ENCODE data around the gene NR2F2. TPM values are rescaled to one million over a fixed set of nuclear protein-coding genes. Genes with fewer than 3 reads are reported as not detected.

The NR2F2 gene
- total RNA-seq, 1 experiment from 2014 or later: 53.7 TPM

GRCh38 chr15:96285729-96286254 is 44.7 kb upstream of the NR2F2 start:
- intact Hi-C loops (cut with micrococcal nuclease; ENCODE audit: unreplicated experiment): no loop called here
- H3K27ac ChIP-seq (ENCODE audit: low read length): no peak overlapping the region
- POLR2A ChIA-PET: no interaction called here

GRCh38 chr15:96290679-96291078 is 39.8 kb upstream of the NR2F2 start:
- BruUV-seq (replicated peaks): no TSS peak
- ATAC-seq (no peak), DNase-seq (ENCODE audit: low read depth, low spot score) (no peak)
- Histone ChIP-seq H3K36me3 (ENCODE audit: control insufficient read depth, insufficient read depth, low read length) (no peaks in the 10 kb centered on the region), H3K4me1 (ENCODE audit: control insufficient read depth, insufficient read depth, low read length) (no peaks in the 10 kb centered on the region), H3K27ac (ENCODE audit: low read length) (no peak overlapping the region), H3K4me3 (ENCODE audit: low read depth in 2 of 2, low read length in 2 of 2) (no peak overlapping the region), H3K9me3 (ENCODE audit: control insufficient read depth, insufficient read depth, low read depth, low read length) (no peaks in the 10 kb centered on the region), H3K27me3 (ENCODE audit: control insufficient read depth, insufficient read depth, low read length) (no peaks in the 10 kb centered on the region)
- TF ChIP-seq POLR2AphosphoS5 (IDR thresholded peaks at IDR 0.05; ENCODE audit: low read depth, low read length) (no peak), SIN3A (IDR thresholded peaks at IDR 0.05; ENCODE audit: borderline replicate concordance, insufficient read depth, low read depth, low read length) (no peak), TCF7L2 (IDR thresholded peaks at IDR 0.05; ENCODE audit: low read depth, low read length) (no peak)
- TF ChIP-seq, protein P1, sequence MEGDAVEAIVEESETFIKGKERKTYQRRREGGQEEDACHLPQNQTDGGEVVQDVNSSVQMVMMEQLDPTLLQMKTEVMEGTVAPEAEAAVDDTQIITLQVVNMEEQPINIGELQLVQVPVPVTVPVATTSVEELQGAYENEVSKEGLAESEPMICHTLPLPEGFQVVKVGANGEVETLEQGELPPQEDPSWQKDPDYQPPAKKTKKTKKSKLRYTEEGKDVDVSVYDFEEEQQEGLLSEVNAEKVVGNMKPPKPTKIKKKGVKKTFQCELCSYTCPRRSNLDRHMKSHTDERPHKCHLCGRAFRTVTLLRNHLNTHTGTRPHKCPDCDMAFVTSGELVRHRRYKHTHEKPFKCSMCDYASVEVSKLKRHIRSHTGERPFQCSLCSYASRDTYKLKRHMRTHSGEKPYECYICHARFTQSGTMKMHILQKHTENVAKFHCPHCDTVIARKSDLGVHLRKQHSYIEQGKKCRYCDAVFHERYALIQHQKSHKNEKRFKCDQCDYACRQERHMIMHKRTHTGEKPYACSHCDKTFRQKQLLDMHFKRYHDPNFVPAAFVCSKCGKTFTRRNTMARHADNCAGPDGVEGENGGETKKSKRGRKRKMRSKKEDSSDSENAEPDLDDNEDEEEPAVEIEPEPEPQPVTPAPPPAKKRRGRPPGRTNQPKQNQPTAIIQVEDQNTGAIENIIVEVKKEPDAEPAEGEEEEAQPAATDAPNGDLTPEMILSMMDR (IDR thresholded peaks at IDR 0.05): no peak
- TF ChIP-seq, protein P2, sequence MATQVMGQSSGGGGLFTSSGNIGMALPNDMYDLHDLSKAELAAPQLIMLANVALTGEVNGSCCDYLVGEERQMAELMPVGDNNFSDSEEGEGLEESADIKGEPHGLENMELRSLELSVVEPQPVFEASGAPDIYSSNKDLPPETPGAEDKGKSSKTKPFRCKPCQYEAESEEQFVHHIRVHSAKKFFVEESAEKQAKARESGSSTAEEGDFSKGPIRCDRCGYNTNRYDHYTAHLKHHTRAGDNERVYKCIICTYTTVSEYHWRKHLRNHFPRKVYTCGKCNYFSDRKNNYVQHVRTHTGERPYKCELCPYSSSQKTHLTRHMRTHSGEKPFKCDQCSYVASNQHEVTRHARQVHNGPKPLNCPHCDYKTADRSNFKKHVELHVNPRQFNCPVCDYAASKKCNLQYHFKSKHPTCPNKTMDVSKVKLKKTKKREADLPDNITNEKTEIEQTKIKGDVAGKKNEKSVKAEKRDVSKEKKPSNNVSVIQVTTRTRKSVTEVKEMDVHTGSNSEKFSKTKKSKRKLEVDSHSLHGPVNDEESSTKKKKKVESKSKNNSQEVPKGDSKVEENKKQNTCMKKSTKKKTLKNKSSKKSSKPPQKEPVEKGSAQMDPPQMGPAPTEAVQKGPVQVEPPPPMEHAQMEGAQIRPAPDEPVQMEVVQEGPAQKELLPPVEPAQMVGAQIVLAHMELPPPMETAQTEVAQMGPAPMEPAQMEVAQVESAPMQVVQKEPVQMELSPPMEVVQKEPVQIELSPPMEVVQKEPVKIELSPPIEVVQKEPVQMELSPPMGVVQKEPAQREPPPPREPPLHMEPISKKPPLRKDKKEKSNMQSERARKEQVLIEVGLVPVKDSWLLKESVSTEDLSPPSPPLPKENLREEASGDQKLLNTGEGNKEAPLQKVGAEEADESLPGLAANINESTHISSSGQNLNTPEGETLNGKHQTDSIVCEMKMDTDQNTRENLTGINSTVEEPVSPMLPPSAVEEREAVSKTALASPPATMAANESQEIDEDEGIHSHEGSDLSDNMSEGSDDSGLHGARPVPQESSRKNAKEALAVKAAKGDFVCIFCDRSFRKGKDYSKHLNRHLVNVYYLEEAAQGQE (IDR thresholded peaks at IDR 0.05; ENCODE audit: insufficient read depth in 1 of 2, low read depth in 2 of 2, low read length in 1 of 2): no peak
- intact Hi-C loops (cut with micrococcal nuclease; ENCODE audit: unreplicated experiment) (no loop called here), in situ Hi-C loops (cut with HindIII; ENCODE audit: low pct_unique_long_range_greater_than_20kb, low sequenced_read_pairs) (no loop called here)
- CTCF ChIA-PET: no interaction called here
- POLR2A ChIA-PET: no interaction called here

More at GRCh38 chr15:96285729-96286254, 44.7 kb upstream of the NR2F2 start:
- CTCF ChIA-PET: no interaction called here
- no peak for ATAC-seq
- Histone ChIP-seq H3K36me3 (ENCODE audit: control insufficient read depth, insufficient read depth, low read length) (no peaks in the 10 kb centered on the region), H3K4me1 (ENCODE audit: control insufficient read depth, insufficient read depth, low read length) (no peaks in the 10 kb centered on the region), H3K4me3 (ENCODE audit: low read depth in 2 of 2, low read length in 2 of 2) (no peak overlapping the region), H3K9me3 (ENCODE audit: control insufficient read depth, insufficient read depth, low read depth, low read length) (no peaks in the 10 kb centered on the region), H3K27me3 (ENCODE audit: control insufficient read depth, insufficient read depth, low read length) (no peaks in the 10 kb centered on the region)
- TF ChIP-seq TCF7L2 (IDR thresholded peaks at IDR 0.05; ENCODE audit: low read depth, low read length) (no peak), POLR2AphosphoS5 (IDR thresholded peaks at IDR 0.05; ENCODE audit: low read depth, low read length) (no peak)
- in situ Hi-C loops (cut with HindIII; ENCODE audit: low pct_unique_long_range_greater_than_20kb, low sequenced_read_pairs): no loop called here
- no peak for DNase-seq (ENCODE audit: low read depth, low spot score)
- no TSS peak for BruUV-seq (replicated peaks)

GRCh38 chr15:96292635-96293034 is 37.9 kb upstream of the NR2F2 start:
- no peaks in the 10 kb centered on the region for H3K36me3 ChIP-seq (ENCODE audit: control insufficient read depth, insufficient read depth, low read length)
- no peaks in the 10 kb centered on the region for H3K4me1 ChIP-seq (ENCODE audit: control insufficient read depth, insufficient read depth, low read length)
- no peak for ATAC-seq
- TF ChIP-seq, protein P2 (IDR thresholded peaks at IDR 0.05; ENCODE audit: insufficient read depth in 1 of 2, low read depth in 2 of 2, low read length in 1 of 2): no peak
- no peak for TF ChIP-seq TCF7L2 (IDR thresholded peaks at IDR 0.05; ENCODE audit: low read depth, low read length)
- TF ChIP-seq SIN3A (IDR thresholded peaks at IDR 0.05; ENCODE audit: borderline replicate concordance, insufficient read depth, low read depth, low read length): no peak
- no peak for TF ChIP-seq POLR2AphosphoS5 (IDR thresholded peaks at IDR 0.05; ENCODE audit: low read depth, low read length)
- TF ChIP-seq, protein P1 (IDR thresholded peaks at IDR 0.05): no peak
- H3K4me3 ChIP-seq (ENCODE audit: low read depth in 2 of 2, low read length in 2 of 2): no peak overlapping the region
- no peak overlapping the region for H3K27ac ChIP-seq (ENCODE audit: low read length)
- H3K9me3 ChIP-seq (ENCODE audit: control insufficient read depth, insufficient read depth, low read depth, low read length): no peaks in the 10 kb centered on the region; the same call in 1 of the 2 replicates
- BruUV-seq (replicated peaks): no TSS peak
- CTCF ChIA-PET: interaction anchor here (0.6 kb wide), 1 partner anchor 17 kb away, joined by 13 read pairs; no protein-coding TSS in a partner anchor
- POLR2A ChIA-PET: no interaction called here
- DNase-seq (ENCODE audit: low read depth, low spot score): no peak
- intact Hi-C loops (cut with micrococcal nuclease; ENCODE audit: unreplicated experiment): no loop called here
- H3K27me3 ChIP-seq (ENCODE audit: control insufficient read depth, insufficient read depth, low read length): no peaks in the 10 kb centered on the region
- in situ Hi-C loops (cut with HindIII; ENCODE audit: low pct_unique_long_range_greater_than_20kb, low sequenced_read_pairs): no loop called here

All from Panc1 (cell line).